Left ventricle myocardium inferior (tissue), 1 donor: ENCODE results near the gene DNA2. TPM values are rescaled to one million over a fixed set of nuclear protein-coding genes. Genes with fewer than 3 reads are reported as not detected.
A peak's percentile ranks its signal among the peaks of the same experiment; 100 is the strongest.
"Not testable (repeated sequence)": the region's sequence is repeated elsewhere in the genome, so short reads cannot be mapped to it uniquely, and the experiment has no call there.

Experiments
- DNase-seq: peaks from one replicate; pipeline ENCODE4 v3.0.0-alpha.2; 2020
- H3K27ac ChIP-seq: fragments of 200-600 bp; replicated peaks from 2 replicates; pipeline ENCODE4 v1.8.0; 2021
- H3K27me3 ChIP-seq: fragments of 200-600 bp; 2 replicates; pipeline ENCODE4 v1.8.0; 2021; ENCODE audit warnings: low read depth
- H3K36me3 ChIP-seq: fragments of 200-600 bp; 2 replicates; pipeline ENCODE4 v1.8.0; 2021
- H3K4me1 ChIP-seq: fragments of 200-600 bp; 2 replicates; pipeline ENCODE4 v1.8.0; 2021
- H3K4me3 ChIP-seq: fragments of 200-600 bp; 2 replicates; pipeline ENCODE4 v1.8.0; 2021; ENCODE audit warnings: mild to moderate bottlenecking, moderate library complexity
- H3K9me3 ChIP-seq: fragments of 200-600 bp; replicated peaks from 2 replicates; pipeline ENCODE4 v1.8.0; 2021
- intact Hi-C: fragments of 100-400 bp; cut with micrococcal nuclease; formaldehyde crosslinking; loops from one replicate; pipeline ENCODE4 v1.11.0; 2022
- total RNA-seq: library from RNA; stranded (reverse); fragmentation: NEBNext Ultra II Directional; extraction: Animal tissue kit (Norgen Biotek cat#: 25700); gene quantifications from one replicate; pipeline ENCODE4 v1.2.1, GENCODE V29; 2021
- TF ChIP-seq, protein P1 (sequence below): fragments of 200-600 bp; IDR thresholded peaks from 2 replicates; pipeline ENCODE4 v1.8.0; 2021; ENCODE audit warnings: antibody characterized with exemption, mild to moderate bottlenecking, borderline replicate concordance
- donor health status: DM: no; HTN: yes; CAD: no; lungs with severe emphysema.

The DNA2 gene
- total RNA-seq, 1 donor from 2014 or later = 2.1 TPM

DNA sequence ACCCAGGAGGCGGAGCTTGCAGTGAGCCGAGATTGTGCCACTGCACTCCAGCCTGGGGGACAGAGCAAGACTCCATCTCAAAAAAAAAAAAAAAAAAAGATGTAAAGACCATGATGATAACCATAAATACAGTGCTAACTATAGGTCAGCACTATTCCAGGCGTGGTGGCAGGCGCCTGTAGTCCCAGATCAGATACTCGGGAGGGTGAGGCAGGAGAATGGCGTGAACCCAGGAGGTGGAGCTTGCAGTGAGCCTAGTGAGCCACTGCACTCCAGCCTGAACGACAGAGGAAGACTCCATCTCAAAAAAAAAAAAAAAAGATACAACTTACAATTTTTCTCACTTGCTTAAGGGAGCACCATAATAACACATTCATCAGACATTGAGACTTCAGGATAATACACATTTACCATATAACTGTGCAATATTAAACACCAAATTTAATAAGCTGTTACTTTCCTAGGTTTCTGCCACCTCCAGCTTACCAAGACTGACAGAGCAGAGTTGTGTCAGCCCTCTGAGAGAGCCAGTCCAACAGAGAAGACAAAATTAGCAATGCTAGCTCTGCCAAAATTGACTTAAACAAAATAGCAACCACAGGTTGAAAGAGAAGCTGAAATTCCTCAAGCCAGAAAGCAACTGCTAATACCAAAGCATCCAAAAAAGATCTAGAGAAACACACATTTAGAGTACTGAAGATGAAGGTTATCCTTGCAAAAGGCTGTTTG lies 8.2 kb downstream of the DNA2 start:
- TF ChIP-seq, protein P1, sequence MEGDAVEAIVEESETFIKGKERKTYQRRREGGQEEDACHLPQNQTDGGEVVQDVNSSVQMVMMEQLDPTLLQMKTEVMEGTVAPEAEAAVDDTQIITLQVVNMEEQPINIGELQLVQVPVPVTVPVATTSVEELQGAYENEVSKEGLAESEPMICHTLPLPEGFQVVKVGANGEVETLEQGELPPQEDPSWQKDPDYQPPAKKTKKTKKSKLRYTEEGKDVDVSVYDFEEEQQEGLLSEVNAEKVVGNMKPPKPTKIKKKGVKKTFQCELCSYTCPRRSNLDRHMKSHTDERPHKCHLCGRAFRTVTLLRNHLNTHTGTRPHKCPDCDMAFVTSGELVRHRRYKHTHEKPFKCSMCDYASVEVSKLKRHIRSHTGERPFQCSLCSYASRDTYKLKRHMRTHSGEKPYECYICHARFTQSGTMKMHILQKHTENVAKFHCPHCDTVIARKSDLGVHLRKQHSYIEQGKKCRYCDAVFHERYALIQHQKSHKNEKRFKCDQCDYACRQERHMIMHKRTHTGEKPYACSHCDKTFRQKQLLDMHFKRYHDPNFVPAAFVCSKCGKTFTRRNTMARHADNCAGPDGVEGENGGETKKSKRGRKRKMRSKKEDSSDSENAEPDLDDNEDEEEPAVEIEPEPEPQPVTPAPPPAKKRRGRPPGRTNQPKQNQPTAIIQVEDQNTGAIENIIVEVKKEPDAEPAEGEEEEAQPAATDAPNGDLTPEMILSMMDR = no peak
- Histone ChIP-seq H3K27ac (peak overlapping the region; percentile 33), H3K36me3 (peaks cover 4% of the 10 kb centered on the region), H3K4me3 (no peak overlapping the region), H3K4me1 (peaks cover 5% of the 10 kb centered on the region), H3K27me3 (no peaks in the 10 kb centered on the region), H3K9me3 (no peaks in the 10 kb centered on the region)
- no peak for DNase-seq
- intact Hi-C loops = no loop called here

DNA sequence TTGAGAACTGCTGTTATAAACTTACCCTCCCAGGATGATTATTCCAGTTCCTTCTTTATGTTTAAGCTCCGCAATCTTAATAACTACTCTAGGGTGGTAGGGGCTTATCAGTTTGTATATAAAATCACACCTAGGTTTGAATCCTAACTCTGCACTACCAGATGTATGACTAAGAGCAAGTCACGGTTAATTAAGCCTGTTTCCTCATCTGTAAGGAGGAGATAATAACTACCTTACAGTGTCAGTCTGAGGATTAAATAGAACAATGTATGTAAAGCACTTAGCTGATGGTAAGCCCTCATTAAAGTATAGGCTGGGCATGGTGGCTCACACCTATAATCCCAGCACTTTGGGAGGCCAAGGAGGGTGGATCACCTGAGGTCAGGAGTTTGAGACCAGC lies 9.2 kb downstream of the DNA2 start:
- no peak overlapping the region for H3K27ac ChIP-seq
- no peak for DNase-seq
- H3K27me3 ChIP-seq = no peaks in the 10 kb centered on the region
- H3K4me3 ChIP-seq = no peak overlapping the region
- peaks cover 5% of the 10 kb centered on the region for H3K4me1 ChIP-seq
- intact Hi-C loops = no loop called here
- H3K36me3 ChIP-seq = peaks cover 11% of the 10 kb centered on the region
- TF ChIP-seq, protein P1 = no peak
- H3K9me3 ChIP-seq = no peaks in the 10 kb centered on the region

DNA sequence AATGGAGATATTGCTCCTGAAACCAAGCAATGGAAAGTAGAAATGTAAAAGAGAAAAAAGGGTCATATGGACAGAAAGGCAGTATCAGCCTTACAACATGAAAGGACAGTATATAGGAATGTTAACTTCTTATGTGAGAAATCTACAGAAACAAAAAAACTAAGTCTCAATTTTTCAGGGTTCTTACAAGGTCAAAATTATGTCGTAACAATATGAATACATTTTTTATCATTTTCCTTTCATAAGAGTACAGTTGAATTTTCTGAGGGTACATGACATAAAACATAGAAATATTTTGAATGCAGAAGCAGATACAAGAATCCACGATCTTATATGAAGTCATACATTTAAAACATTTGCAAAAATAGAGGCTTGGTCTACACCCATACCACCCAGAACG lies 10.7 kb downstream of the DNA2 start:
- Histone ChIP-seq H3K4me1 (peaks cover 5% of the 10 kb centered on the region), H3K36me3 (peaks cover 20% of the 10 kb centered on the region), H3K4me3 (no peak overlapping the region), H3K9me3 (no peaks in the 10 kb centered on the region), H3K27me3 (no peaks in the 10 kb centered on the region), H3K27ac (no peak overlapping the region)
- no peak for DNase-seq
- intact Hi-C loops = no loop called here
- TF ChIP-seq, protein P1 = no peak

DNA sequence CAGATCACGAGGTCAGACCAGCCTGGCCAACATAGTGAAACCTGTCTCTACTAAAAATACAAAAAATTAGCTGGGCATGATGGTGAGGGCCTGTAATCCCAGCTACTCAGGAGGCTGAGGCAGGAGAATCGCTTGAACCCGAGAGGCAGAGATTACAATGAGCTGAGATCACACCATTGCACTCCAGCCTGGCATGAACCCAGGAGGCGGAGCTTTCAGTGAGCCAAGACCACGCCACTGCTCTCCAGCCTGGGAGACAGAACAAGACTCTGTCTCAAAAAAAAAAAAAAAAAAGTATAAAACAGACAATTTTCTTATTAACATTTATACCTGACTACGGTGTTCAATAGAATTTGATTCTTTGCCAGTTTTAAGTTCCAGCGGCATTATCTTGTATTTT lies 22.1 kb downstream of the DNA2 start:
- intact Hi-C loops, H3K4me3 ChIP-seq, H3K27me3 ChIP-seq, H3K27ac ChIP-seq, H3K4me1 ChIP-seq, H3K9me3 ChIP-seq, H3K36me3 ChIP-seq: not testable (repeated sequence)
- peak; percentile 31 for DNase-seq

DNA sequence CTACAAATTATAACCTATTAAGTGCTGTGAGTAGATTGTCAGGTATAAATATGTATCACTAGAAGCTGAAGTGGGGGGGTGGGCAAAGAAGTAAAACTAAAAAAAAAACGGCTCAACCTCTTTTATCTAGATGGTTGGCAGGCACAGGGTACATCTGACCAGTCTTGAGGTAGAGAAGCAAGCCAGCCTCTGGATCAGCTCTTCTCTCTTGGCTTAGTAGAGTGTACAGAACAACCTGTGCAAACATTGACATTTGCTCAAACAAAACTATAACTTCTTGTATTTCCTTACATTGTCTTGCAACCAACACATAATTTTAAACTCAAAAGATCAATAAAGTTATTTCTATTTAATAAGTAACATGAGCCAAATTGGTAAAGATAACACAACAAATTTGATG lies 25.6 kb downstream of the DNA2 start:
- Histone ChIP-seq H3K4me1 (no peaks in the 10 kb centered on the region), H3K4me3 (no peak overlapping the region), H3K9me3 (no peaks in the 10 kb centered on the region), H3K36me3 (no peaks in the 10 kb centered on the region), H3K27me3 (no peaks in the 10 kb centered on the region), H3K27ac (no peak overlapping the region)
- TF ChIP-seq, protein P1 = no peak
- DNase-seq = no peak
- intact Hi-C loops = no loop called here

DNA sequence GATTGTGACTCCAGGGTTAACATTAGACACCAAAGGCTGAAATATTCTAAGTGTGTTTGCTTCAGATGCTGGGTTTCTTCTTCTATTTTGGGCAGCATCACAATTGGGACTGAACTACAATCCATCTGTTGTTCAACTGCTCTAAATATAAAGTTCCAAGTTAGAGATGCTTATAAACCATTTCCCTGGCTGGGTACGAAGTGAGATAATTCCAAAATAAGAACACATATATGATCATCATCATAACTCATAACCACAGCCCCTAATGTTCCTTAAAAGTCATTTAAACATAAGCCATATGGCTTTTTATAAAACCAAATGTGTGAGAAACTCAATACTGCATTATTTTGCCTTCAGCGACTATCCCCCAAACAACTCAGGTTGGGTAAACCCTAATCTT lies 28.8 kb downstream of the DNA2 start:
- no peak overlapping the region for H3K4me3 ChIP-seq
- H3K27me3 ChIP-seq = no peaks in the 10 kb centered on the region
- TF ChIP-seq, protein P1 = no peak
- no peaks in the 10 kb centered on the region for H3K4me1 ChIP-seq
- no peak for DNase-seq
- H3K27ac ChIP-seq = no peak overlapping the region
- intact Hi-C loops = no loop called here
- no peaks in the 10 kb centered on the region for H3K9me3 ChIP-seq
- H3K36me3 ChIP-seq = no peaks in the 10 kb centered on the region
